NCI-H2081 treated with DMSO at 0.1 percent for 48 hours (cell line): ENCODE data around the gene B3GALT6.

Source experiments
- DNase-seq: peaks from one replicate; lab custom pipeline; 2025; lab: John Stamatoyannopoulos, UW

The B3GALT6 gene

DNA sequence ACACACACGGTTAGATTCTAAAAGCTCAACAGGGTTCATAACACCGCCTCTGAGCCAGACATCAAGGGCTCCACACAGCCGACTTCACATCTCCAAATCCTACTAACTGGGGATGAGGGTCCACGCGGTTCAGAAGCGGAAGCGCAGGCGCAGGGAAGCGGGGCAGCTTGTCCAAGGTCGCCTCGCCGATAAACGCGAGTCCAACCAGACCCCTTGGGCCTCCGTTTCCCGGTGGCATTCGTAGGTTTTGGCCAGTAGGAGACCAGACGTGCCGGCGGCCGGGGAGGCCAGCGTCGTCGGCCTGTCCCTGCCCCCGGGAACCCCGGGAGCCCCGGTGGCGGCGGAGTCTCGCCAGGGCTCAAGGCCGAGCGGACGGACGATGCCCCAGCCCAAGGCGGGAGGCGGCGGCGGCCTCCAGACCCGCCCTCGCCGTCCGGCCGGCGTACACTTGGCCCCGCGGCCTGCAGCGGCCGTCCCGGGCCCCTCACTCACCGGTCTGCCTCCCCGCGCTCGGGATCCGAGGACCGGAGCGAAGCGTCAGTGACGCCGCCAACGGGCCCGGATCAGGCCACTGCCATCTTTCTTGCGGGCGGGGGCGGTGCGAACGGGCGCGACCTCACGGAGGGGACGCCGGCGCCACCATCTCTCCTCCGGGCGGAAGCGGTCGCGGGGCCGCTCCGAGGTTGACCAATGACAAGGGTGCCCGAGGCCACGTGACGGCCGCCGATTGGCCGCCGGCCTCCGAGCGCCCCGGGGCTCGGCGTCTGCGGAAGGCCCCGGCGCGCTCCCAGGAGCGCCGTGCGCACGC lies 433 bp upstream of the B3GALT6 start, which contains the start of gene SDF4:
Gene SDF4 (minus strand): TSS at position 602 of the 808 bp plus-strand sequence. CDS start 3,229 bp downstream, outside the sequence.
- DNase-seq = peak; percentile 91

DNA sequence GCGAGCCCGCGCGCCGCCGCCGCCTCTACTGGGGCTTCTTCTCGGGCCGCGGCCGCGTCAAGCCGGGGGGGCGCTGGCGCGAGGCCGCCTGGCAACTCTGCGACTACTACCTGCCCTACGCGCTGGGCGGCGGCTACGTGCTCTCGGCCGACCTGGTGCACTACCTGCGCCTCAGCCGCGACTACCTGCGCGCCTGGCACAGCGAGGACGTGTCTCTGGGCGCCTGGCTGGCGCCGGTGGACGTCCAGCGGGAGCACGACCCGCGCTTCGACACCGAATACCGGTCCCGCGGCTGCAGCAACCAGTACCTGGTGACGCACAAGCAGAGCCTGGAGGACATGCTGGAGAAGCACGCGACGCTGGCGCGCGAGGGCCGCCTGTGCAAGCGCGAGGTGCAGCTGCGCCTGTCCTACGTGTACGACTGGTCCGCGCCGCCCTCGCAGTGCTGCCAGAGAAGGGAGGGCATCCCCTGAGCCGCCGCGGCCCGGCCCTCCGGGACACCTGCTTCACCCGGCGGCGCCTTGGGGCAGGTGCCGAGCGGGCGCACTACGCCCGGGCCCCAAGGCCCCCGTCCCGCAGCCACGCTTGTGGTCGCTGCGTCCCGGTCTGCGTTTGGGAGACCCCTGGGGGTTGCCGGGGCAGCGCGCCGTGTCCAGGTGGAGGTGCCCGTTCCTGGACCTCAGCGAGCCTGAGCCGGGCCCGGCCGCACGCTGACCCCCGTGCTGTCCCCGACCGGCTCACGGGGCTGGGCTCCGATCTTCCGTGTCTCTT lies 944 bp downstream of the B3GALT6 start:
- DNase-seq = no peak

DNA sequence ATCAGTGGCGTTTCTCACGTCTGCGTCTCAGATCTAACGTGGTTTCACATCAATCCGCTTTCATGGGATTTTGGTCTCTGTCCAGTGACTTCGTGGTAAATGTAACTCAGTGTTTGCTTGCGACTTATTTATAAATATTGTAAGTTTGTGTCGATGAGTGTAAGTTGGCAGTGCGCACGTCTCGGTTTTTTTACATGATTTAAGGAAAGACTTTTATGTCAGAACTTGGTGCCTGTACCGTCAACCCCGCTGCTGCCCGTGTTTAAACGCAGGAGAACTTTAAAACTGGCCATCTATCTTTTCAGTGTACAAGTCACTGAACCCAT lies 1.5 kb downstream of the B3GALT6 start:
- DNase-seq = no peak

DNA sequence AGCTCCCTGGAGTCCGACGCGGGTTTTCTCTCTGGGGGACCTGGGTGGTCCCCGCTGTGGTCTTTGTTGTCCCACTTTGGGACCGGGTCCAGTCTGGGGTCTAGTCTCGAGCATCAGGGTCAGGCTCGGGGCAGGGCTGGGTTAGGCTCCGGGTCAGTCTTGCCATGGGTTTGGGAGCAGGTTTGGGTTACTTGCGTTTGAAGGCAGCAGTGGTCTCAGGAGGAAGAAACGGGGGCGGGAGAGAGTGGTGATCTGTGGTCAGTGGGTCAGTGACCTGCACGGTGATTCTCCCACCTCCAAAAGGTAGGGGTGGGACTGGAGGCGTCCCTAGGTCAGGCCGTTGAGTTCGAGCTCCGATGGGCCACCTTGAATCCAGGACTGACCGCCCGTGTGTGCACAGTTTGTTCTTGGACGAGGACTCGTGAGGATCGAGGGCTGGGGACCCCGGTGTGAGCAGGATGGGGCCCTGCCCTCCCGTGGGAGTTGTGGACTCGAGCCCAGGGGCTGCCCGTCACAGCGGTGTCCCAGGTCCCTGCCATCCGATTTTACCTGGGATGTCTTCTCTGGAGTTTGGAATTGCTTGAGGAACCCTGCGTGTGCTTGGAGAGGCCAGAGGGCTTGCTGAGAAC lies 2.3 kb downstream of the B3GALT6 start:
- DNase-seq = no peak

DNA sequence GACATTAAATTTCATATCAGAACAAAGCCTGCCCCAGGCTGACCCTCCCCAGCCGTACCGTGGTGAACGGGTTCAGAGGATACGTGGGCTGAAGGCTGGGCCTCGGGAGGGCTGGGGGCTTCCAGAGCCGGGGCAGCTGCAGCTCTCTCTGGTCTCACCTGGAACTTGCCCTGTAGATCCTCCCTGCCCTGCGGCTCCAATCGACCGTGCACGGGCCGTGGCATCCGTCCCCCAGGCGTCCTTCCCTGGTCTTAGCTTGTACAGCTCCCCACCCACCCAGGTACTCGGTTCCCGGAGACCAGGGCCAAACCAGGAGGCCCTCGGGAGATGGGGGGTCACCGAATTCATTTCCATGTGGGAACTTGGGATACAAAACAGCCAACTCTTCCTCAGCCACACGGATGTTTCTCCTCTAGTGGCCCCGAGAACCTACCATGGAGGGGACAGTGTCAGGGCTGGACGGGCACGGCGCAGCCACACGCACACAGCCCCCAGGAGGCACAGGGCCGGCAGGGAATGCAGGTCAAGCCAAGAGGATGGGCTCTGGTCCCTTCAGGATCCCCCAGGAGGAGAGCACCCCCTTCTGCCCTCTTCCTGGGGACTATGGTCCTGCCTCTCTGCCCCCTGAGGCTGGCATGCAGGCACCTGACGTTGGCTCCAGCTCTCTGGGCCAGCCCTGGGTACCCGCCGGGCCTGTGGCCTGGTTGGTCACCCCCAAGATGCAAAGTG lies 3.1 kb downstream of the B3GALT6 start:
- DNase-seq = no peak

DNA sequence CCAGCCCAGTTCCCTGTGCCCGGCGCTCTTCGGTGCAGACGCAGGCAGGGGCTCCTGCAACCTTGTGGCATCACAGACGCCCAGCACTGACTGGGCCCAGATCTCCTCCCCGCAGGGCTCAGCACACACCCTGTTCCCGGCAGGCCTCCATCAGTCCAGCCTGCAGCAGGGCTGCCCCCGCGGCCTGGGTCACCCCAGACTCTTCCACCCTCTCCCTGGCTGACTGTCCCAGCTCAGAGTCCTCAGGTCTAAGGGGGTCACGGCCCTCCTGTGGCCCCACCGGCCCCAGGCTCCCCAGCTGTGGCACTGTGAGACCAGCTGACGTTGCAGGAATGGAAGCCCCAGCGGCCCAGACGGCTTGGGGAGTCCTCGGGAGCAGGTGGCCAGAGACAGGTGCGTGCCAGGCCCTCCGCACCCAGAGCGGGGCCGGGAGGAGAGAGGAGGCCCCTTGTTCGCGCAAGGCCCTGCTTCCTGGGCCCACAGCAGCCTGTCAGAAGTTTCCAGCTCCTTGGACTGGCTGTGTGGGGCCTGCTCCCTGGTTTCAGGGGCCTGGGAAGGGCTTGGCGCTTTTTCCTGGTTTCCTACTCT lies 4.2 kb downstream of the B3GALT6 start:
- DNase-seq = no peak

DNA sequence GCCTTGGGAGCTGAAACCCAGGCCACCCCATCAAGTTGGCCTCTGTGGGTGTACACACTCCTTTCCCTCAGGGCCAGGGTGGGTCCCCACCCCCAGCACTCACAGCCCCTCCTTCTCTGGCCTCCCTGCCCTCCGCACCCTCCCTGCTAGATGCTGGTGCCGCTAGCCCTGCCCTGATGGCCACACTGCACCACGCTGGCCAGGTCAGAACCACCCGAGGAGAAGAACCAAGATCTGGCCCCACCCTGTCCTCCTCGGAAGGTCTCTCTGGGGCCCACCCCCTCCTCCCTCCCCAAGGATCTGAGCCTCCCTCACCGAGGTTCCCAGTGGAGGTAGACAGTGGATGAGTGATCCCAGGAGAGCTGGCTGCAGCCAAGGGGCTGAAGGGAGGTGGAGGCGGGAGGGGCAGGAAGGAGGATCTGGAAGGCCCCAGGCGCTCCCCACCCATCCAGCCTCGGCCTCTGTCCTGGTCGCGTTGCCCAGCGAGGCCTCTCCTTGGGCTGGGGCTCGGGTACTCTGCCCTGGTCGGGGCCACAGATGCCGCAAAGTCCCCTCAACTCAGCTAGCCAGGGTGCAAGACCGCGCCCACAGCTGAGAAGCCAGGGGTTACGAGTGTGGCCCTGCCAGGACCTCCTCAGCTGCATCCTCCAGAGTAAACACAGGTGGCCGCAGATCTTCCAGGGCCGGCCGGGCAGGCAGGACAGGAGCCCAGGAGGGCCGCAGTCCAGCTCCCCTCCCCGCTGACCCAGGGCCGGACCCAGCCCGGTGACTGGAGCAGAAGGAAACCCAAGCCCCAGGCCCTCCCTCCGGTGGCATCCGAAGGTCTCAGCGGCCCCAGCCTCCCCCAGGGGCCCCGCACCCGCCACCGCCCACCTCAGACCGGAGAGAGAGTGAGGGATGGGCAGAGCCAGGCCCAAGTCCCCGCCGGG lies 5.2 kb downstream of the B3GALT6 start:
- DNase-seq = no peak

DNA sequence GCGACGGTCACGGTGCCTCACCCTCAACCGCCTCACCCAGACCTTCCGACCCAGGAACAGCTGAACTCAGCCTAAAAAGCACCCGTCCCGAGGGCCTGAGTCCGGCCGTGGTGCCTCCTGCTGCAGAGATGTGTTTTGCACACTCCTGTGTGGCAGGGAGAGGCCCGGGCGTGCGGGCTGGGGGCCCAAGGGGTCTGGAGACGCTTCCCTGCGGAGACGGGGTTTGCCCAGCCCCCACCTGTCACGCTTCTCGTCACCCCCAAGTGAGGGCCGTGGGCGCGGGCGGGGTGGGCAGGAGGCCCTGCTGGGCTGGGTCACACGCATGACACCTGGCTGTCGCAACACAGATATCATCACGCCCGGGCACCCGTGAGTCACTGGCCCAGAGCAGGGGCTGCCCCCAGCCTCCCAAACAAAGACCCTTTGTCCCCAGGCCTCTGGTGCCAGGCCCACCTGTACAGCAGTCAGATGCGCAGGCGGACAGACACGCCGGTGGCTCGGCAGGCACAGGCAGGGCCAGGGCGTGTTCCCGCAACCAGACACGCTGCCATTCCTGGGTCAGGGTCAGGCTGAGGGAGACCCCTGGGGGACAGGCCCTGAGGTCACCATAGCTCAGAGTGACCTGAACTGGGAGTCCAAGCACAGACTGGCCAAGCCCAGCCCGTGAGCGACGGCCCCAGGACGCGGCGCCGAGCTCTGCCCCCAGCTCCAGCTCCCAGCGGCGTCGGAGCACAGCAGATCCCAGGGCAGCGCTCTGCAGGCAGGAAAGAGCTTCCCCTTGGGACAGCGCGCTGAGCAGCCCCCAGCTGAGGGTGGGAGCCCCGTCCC lies 6.1 kb downstream of the B3GALT6 start:
- DNase-seq = no peak

DNA sequence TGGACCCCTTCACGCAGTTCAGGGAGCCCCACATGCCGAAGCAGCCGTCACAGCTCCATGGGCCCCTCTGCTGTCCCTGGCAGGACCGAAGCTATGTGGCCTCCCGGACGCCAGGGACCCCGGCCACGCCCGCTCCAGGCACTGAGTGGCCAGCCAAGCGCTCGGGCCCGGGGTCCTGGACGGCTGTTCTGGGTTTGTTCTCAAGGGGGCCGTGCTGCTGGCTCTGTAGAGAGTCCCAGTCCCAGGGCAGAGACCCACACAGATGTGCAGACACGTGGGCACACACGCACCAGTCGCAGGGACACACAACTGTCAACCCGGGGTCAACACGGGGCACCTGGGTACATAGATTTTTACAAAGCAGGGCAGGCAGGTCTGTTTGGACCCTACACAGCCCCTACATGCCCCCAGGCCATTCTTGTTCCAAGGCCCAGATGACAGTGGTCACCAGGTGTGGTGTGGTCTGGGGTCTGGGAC lies 6.7 kb downstream of the B3GALT6 start:
- no peak for DNase-seq

DNA sequence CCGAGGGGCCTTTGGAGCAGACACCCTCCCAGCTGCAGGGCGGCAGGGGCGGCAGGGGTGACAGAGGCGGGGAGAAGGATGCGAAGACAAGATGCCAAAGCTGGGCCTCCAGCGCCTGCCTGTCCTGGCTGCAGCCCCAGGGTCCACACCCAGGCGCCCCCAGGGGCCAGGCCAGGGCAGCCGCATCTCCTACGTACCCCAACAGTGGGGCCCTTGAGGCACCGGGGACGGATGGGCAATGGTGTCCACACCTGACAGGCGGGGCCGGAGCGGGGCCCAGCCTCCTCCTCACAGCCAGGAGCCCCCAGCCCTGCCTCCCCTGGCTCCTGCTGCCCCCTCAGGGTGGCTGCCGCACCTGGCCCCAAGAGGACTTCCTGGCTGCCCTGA lies 7.2 kb downstream of the B3GALT6 start:
- DNase-seq = no peak

DNA sequence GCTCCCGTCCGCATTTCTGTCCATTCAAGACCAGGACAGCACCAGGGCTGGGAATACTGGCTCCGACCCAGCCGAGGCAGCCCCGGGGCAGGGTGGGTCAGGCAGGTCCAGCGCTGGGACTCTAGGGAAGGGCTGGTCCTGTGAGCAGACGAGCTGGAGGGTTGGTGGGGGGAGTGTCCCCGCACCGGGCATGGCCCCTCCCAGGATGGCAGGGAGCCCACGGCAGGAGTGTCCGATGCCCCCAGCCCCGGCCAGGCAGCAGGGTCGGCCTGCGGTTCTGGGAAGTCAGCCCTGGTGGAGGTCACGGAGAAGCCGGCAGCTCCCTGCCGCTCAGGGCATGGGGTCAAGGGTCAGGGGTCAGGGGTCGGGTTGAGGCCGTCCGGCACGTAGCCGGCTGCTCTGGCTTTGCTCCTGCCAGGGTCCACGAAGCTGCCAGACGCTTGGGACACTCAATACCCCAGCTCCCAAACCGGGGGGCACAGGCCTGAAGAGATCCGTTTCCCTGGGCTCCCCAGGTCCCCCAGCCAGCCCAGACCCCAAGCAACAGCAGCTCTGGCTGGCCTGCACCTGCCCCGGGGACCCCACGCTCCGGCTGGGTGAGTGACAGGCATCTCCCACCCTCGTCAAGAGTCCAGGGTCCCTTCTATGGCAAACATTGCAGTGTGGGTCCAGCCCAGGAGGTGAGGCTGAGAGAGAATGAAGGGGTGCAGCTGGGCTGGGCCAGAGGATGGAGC lies 7.7 kb downstream of the B3GALT6 start:
- DNase-seq = no peak

DNA sequence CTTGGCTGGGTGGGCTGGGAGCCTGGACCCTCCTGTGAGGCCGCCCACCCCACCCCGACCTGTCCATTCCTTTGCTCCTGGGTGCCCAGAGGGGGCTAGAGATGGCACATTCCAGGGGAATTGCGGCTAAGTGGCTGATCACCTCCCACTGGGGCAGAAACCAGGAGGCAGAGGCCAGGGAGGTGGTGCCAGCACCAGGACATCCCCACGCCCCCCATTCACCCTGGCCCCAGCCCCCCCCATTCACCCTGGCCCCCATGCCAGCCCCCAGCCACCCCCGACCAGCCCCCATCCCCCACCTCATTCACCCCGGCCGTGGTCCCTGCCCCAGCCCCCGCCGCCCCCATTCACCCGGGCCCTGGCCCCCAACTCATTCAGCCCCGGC lies 8.3 kb downstream of the B3GALT6 start:
- DNase-seq = no peak

DNA sequence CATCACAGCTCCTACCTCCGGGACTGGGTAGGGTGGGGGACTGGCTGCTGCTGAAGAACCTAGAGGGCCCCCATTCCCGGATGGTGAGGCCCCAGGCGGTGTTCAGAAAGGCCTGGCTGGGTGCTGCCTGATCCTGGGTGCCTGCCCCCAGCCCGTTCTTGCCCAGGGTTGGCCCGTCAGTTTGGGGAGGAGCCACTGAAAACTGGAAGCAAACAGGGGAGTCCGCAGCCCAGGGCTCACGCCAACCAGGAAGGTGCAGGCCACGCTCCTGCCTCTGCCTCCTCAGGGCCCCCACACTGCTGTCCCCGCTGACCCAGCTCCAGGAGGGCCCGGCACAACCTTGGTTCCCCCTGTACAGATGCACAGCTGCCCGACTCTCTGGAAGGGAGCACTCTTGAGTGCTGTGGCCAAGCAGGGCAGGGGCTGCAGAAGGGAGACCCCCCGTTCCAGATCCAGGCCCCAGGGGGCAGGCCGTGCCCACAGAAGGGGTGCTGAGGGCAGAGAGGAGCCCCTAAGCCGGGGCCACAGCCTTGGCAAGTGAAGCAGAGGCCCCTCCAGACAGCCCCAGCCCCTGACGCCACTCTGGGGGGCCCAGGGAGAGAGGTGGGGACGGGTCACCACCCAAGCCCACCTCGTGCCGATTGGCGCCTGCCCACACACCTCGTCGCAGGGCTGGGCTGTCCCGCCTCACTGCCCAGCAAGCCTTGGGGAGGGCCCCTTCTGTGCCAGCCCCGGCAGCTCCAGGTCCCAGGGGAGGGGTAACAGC lies 9.0 kb downstream of the B3GALT6 start:
- DNase-seq = no peak

DNA sequence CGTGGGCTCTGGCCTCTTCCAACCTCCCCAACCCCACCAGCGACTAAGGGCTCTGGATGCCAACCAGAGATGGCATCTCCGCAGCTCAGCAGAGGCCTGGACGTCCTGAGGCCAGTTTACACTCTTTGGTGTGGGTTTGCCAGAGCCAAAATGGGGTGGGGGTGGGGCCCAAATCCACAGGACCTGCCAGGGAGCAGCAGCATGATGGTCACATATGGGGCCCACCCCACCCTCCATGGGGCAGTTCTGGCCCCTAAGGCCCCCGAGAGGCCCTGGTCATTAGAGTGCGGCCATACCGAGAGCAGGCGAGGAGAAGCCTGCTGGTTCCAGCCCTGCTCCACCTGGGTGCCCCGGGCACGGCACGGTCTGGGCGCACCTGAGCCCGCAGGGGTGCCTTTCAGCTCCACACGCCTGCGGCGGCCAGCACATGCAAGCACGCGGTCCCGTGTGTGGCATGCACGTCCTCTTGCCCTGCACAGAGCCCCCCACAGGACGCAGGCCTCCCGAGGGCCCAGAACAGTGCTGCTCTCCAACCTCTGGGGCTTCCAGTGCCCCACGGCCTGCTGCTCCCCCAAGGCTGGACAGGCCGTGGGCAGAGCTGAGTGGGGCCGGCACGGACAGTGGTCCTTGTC lies 9.7 kb downstream of the B3GALT6 start:
- no peak for DNase-seq

DNA sequence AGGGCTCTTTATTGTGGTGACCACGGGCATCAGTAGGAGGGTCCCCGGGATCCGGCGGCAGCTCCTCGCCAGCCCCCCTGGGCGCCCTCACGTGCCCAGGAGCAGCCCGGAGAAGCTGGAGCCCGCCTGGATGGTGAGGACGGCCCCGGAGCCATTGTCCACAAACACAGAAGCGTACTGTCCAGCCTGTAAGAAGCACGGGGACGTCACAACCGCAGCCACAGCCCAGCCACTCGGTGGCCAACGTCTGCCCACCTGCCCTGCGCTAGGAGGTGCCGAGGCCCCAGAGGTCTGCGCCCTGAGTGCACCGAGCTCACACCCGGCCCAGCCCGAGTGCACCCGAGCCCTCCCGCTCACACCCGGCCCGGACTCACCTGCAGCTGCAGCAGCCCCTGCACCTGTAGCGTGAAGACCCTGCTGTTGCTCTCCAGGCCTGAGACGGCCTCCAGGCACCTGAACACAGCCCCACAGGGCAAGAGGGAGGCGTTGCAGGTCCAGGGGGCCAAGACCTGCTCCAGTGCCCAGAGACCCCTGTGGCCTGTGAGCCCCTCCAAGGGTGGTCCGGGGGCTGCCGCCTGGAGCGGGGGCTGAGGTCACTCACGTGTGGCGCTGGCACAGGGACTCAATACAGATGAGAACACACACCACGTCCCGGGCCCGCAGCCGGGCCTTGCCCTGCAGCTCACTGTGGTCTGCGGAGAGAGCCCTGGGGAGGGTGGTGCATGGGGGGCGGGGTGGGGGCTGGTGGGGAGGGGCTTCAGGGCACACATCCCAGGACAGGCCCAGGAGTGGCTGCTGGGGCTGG lies 10.6 kb downstream of the B3GALT6 start:
- no peak for DNase-seq

DNA sequence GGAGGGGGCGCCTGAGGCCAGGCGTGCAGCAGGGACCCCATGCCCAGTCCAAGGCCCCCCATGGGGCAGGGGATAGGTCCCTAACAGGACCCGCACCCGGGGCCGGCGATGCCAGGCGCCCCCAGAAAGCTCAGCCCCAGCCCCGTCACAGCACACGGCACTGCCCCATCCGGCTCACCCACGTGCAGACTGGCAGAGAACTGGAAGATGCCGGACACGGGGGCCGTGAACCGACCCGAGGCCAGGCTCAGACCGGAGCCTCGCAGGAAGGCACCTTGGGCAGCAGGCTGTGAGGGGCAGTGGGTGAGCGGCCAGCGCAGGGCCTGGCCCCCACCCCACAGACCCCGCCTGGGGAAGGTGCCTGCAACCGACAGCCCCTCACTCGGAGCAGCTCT lies 11.2 kb downstream of the B3GALT6 start:
- DNase-seq = no peak

DNA sequence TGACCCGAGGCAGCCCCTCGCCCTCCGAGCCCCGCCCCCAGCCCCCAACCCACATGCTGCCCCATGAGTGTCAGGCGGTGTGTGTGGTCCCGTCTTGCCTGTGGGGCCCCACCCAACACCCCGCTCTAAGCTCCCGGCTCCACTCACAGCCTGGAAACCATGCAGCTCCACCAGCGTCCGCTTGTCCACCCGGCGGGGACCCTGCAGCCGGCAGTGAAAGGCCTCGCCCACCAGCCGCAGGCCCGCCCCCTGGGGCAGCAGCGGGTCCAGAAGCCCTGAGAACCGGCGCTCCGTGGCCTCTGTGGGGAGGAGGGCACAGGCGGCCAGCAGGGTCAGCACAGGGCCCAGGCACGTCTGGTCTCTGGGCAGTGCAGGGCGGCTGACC lies 11.8 kb downstream of the B3GALT6 start:
- DNase-seq = no peak
